ENCODE data around the gene ASPSCR1. TPM values are rescaled to one million over a fixed set of nuclear protein-coding genes. Genes with fewer than 3 reads are reported as not detected.

Gene ASPSCR1
- total and polyA plus RNA-seq, 9 of the 15 experiments (the other 6 are each of a cell fraction or from before 2014, with no cell fraction given), result 0.90 to 36.9 (median 11.6) TPM

DNA sequence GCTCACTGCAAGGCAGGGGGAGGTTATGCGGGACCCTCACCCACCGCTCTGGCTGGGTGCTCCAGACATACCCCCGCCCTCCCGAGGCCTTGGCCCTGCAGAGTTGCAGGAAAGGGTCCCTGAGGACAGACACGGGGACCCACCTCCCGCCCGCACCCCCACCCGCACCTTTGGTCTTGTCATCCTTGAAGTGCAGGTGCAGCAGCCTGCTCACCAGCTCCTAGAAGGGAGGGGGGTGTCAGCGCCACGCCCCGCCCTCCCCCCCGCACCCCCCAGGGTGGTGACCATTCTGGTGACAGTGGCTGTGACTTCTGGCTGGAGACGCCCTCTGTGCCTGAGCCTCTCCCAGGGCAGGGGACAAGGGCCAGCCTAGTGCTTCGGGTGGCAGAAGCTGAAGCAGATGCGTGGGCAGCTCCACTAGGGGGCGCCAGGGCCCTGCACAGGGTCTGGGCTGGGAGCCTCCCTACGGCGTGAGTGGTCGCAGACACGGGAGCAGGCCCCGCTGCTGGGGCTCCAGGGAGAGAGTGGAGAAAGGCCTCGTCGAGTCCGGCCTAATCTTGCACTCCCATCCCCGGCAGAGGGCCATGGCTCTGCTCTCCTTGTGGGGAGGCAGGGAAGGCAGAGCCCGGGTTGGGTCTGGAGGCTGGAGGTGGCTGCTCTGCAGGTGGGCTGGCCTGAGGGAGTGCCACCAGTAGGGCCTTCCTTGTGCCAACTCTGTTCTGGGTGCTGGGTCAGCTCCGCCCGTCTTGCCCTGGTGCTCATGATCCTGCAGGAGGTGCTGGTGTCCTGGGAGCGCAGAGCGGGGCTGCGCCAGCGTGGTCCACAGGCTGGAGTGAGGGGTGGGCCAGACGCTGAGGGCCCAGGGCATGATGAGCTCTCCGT lies 42.5 kb downstream of the ASPSCR1 start (continued):
- TF ChIP-seq SRF (CRISPR knock-in tag; IDR thresholded peaks at IDR 0.05) (no peak), ZNF316 (IDR thresholded peaks at IDR 0.05) (no peak), ZNF232 (CRISPR knock-in tag; IDR thresholded peaks at IDR 0.05) (no peak), RNF2 (IDR thresholded peaks at IDR 0.05) (no peak), ETV1 (tag; conservative IDR thresholded peaks at IDR 0.05; ENCODE audit: low read depth) (no peak), ZFP36 (IDR thresholded peaks at IDR 0.05; ENCODE audit: low read depth, low read length, partially characterized antibody) (no peak), EP300 (IDR thresholded peaks at IDR 0.05; ENCODE audit: low read length) (no peak), NUFIP1 (IDR thresholded peaks at IDR 0.05; ENCODE audit: partially characterized antibody) (no peak), MYNN (IDR thresholded peaks at IDR 0.05) (peak; percentile 86), MYNN (CRISPR knock-in tag; IDR thresholded peaks at IDR 0.05) (no peak)
- TF ChIP-seq, protein P1, sequence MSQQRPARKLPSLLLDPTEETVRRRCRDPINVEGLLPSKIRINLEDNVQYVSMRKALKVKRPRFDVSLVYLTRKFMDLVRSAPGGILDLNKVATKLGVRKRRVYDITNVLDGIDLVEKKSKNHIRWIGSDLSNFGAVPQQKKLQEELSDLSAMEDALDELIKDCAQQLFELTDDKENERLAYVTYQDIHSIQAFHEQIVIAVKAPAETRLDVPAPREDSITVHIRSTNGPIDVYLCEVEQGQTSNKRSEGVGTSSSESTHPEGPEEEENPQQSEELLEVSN (IDR thresholded peaks at IDR 0.05; ENCODE audit: borderline replicate concordance in 1 of 2, extremely low read depth in 1 of 2, insufficient read depth in 1 of 2, insufficient read length in 1 of 2, low read depth in 1 of 2, low read length in 1 of 2, poor library complexity in 1 of 2, severe bottlenecking in 1 of 2), result peak in 1 of 2 experiments; percentile 9
- TF ChIP-seq, protein P2, sequence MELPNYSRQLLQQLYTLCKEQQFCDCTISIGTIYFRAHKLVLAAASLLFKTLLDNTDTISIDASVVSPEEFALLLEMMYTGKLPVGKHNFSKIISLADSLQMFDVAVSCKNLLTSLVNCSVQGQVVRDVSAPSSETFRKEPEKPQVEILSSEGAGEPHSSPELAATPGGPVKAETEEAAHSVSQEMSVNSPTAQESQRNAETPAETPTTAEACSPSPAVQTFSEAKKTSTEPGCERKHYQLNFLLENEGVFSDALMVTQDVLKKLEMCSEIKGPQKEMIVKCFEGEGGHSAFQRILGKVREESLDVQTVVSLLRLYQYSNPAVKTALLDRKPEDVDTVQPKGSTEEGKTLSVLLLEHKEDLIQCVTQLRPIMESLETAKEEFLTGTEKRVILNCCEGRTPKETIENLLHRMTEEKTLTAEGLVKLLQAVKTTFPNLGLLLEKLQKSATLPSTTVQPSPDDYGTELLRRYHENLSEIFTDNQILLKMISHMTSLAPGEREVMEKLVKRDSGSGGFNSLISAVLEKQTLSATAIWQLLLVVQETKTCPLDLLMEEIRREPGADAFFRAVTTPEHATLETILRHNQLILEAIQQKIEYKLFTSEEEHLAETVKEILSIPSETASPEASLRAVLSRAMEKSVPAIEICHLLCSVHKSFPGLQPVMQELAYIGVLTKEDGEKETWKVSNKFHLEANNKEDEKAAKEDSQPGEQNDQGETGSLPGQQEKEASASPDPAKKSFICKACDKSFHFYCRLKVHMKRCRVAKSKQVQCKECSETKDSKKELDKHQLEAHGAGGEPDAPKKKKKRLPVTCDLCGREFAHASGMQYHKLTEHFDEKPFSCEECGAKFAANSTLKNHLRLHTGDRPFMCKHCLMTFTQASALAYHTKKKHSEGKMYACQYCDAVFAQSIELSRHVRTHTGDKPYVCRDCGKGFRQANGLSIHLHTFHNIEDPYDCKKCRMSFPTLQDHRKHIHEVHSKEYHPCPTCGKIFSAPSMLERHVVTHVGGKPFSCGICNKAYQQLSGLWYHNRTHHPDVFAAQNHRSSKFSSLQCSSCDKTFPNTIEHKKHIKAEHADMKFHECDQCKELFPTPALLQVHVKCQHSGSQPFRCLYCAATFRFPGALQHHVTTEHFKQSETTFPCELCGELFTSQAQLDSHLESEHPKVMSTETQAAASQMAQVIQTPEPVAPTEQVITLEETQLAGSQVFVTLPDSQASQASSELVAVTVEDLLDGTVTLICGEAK (IDR thresholded peaks at IDR 0.05), result no peak
- TF ChIP-seq, protein P2 (CRISPR knock-in tag; IDR thresholded peaks at IDR 0.05), result no peak
- TF ChIP-seq, protein P3, sequence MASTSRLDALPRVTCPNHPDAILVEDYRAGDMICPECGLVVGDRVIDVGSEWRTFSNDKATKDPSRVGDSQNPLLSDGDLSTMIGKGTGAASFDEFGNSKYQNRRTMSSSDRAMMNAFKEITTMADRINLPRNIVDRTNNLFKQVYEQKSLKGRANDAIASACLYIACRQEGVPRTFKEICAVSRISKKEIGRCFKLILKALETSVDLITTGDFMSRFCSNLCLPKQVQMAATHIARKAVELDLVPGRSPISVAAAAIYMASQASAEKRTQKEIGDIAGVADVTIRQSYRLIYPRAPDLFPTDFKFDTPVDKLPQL (IDR thresholded peaks at IDR 0.05; ENCODE audit: extremely low read depth, insufficient read length), result no peak
- TF ChIP-seq, protein P4, sequence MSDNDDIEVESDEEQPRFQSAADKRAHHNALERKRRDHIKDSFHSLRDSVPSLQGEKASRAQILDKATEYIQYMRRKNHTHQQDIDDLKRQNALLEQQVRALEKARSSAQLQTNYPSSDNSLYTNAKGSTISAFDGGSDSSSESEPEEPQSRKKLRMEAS (CRISPR knock-in tag; IDR thresholded peaks at IDR 0.05), result no peak

Measured in K562 (cell line).